C4-2B (cell line): ENCODE results near the gene SLC66A3.

Source experiments
- H3K27ac ChIP-seq: fragments of 450-650 bp; 2 replicates; pipeline ENCODE4 v1.5.1; 2017
- ZFX ChIP-seq: fragments of 450-650 bp; IDR thresholded peaks from 2 replicates; pipeline ENCODE4 v1.6.1; 2017
- TF ChIP-seq, protein P1 (sequence below): fragments of 450-650 bp; conservative IDR thresholded peaks from 2 replicates; pipeline ENCODE4 v1.5.1; 2017; ENCODE audit warnings: mild to moderate bottlenecking

The SLC66A3 gene

DNA sequence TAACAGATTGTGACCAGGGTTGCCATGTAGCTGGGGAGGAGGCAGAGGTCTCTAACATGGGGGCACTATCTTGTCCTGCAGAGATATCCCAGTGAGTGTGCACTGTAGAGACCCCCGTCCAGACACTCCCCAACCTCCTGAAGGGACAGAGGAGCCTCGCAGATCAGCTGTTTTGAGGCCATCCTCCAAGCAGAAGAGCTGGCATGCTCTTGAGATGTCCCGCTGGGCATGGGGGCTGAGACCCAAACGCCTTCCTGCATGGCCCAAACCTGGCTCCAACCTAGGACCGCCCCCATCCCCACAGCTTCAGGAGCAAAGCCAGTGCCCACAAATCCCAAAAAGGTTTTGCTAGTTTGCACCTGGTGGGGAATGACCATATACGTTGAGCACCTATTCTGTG lies 2.7 kb upstream of the SLC66A3 start:
- TF ChIP-seq, protein P1, sequence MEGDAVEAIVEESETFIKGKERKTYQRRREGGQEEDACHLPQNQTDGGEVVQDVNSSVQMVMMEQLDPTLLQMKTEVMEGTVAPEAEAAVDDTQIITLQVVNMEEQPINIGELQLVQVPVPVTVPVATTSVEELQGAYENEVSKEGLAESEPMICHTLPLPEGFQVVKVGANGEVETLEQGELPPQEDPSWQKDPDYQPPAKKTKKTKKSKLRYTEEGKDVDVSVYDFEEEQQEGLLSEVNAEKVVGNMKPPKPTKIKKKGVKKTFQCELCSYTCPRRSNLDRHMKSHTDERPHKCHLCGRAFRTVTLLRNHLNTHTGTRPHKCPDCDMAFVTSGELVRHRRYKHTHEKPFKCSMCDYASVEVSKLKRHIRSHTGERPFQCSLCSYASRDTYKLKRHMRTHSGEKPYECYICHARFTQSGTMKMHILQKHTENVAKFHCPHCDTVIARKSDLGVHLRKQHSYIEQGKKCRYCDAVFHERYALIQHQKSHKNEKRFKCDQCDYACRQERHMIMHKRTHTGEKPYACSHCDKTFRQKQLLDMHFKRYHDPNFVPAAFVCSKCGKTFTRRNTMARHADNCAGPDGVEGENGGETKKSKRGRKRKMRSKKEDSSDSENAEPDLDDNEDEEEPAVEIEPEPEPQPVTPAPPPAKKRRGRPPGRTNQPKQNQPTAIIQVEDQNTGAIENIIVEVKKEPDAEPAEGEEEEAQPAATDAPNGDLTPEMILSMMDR, result no peak
- TF ChIP-seq ZFX, result no peak
- no peak overlapping the region for H3K27ac ChIP-seq

- no peak for TF ChIP-seq ZFX
- TF ChIP-seq, protein P1, result no peak
- H3K27ac ChIP-seq, result peak overlapping the region; percentile 76
Measured at GRCh38 chr2:11154016-11154922, 998 bp upstream of the SLC66A3 start.

DNA sequence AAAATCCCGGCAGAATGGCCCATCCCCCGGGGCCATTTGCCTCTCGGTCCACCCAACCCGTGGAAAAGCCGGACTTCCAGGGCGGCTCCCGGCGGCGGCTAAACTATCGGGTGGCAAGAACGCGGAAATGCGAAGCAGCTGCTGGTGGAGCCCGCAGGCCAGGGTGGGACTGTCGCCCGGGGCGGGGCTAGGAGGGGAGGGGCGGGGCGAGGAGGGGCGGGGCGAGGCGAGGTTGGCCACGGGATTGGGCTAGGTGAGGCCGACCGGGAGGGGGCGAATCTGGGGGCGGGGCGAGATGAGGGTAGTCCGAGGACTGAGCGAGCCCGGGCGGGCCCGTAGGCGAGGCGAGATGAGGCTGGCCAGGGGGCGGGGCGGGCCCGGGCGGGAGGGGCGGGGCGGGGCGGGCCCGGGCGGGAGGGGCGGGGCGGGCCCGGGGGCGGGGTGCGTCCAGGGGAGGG lies 315 bp upstream of the SLC66A3 start:
- no peak for TF ChIP-seq ZFX
- TF ChIP-seq, protein P1, result no peak
- H3K27ac ChIP-seq, result peak overlapping the region; percentile 76

DNA sequence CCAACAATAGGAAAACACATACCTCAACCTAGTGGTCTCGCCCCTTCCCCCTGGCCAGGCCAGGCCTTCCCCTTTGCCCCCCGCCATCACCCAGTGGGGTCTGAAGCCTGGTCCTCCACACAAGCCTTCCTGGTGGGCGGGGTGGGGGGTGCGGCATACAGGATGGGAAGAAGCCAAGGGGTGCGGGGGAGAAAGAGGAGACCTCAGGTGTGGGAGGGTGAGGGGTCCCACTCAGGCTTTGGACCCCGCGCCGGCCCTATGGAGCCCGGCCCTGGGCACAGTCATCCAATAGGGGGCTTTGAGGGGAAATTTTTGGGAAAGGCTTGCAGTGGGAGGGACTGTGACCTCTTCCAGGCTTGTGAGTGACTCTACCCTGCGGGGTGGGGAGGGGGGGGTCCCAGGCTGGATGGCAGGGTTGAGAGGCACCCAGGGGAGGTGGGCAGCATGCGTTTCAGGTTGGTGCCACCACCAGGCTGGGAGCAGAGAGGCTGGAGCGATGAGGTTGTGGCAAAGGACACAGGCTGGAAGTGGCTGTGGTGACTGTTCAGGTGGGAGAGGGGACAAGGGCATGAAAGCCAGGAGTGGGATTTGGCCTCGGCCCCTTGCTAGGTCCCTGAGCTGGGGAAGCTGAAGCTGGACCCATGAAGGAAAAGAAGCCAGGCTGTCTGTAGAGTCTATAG lies 1.3 kb downstream of the SLC66A3 start:
- no peak for TF ChIP-seq ZFX
- TF ChIP-seq, protein P1, result no peak
- H3K27ac ChIP-seq, result peak overlapping the region; percentile 86; the same call in 1 of the 2 replicates

DNA sequence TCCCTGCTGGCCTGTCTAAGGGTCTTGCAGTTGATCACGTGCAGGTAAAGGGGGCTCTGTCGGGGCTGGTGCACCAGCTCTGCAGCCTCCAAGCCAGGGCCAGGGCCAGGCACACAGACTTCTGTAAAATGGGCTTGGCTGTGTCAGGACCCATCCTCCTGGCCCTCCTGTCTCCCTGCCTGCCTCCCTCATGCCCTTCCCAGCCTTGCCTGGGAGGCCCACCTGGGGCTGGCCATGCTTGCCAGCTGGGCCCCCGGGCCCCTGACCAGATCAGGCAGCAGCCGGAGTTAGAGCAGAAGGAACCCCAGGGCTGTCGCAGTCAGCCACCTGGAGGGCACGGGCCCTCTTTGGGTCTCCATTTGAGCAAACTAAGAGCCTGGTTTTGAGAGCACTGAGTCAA lies 2.0 kb downstream of the SLC66A3 start:
- TF ChIP-seq ZFX, result no peak

DNA sequence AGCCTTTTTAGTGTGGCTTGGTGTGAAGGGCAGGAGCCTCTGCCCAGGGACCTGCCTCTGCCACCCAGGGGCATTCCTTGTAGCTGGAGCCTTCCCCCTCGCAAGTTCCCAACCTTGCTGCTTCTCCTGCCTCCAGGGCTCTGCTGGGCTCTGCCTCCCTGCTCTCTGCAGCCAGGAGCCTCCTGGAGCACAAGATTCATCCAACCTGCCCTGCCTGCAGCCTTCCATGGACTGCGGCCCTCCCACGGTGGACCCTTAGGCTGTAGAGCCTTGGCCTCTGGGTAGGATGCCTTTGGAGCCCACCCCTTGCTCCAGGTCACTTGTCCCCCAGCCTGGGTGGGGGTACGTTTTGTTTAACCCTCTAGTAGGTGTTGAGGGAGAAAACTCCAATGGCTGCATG lies 2.5 kb downstream of the SLC66A3 start:
- H3K27ac ChIP-seq, result no peak overlapping the region
- TF ChIP-seq ZFX, result no peak
- TF ChIP-seq, protein P1, result no peak

More for the DNA sequence above, 2.0 kb downstream of the SLC66A3 start:
- H3K27ac ChIP-seq, result no peak overlapping the region

DNA sequence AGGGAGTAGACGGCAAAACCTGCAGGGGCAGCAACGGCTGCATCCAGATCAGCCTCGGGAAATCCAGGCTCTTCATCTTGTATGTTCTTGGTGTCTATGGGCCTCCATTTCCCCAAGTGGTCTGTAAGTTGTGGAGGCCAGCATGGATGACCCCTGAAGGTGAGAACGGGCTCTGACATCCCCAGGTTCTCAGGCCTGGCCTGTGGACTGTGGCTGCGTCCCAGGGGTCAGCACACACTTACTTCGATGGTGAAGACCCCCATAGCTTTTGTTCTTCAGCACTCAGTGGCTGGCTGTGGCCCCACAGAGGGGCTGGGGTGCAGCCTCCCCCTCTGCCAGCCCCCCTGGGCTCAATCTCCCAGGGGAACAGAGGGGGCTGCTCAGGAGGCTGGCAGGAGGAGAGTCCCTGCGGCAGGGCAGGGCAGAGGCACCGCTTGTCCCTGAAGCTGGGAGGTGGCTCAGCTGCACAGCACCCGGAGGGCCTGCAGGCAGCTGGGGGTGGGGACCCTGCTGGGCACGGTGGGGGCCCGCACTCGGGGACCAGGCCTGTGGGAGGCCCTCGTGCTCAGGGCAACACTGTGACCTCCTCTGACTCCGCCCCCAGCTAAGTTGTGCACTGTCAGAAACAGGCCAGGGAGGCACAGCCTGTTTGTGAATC lies 3.8 kb downstream of the SLC66A3 start:
- no peak overlapping the region for H3K27ac ChIP-seq
- TF ChIP-seq, protein P1, result no peak
- TF ChIP-seq ZFX, result no peak
